ENCODE measurements around the gene ANKRD42.

DNA sequence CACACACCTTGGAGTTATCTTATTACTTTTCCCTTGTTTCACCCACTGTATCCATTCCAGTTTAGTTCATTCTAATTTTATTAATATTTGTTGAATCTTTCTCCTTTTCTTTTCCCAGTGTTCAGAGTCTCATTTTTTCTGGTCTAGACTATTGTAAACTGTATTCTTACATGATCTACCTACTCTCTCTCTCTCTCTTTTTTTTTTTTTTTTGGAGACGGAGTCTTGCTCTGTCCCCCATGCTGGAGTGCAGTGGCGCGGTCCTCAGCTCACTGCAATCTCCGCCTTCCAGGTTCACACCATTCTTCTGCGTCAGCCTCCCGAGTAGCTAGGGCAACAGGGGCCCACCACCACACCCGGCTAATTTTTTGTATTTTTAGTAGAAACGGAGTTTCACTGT is 2.1 kb downstream of the ANKRD42 start:
- TF ChIP-seq CTCF (conservative IDR thresholded peaks at IDR 0.05; ENCODE audit: low read depth in 2 of 2) = no peak
- no peak for TF ChIP-seq EZH2phosphoT487 (IDR thresholded peaks at IDR 0.05; ENCODE audit: unreplicated experiment)
- TF ChIP-seq JUNB (IDR thresholded peaks at IDR 0.05; ENCODE audit: unreplicated experiment) = no peak
- no peak for TF ChIP-seq REST (IDR thresholded peaks at IDR 0.05; ENCODE audit: unreplicated experiment)
- TF ChIP-seq EZH2 (IDR thresholded peaks at IDR 0.05; ENCODE audit: low read depth, unreplicated experiment) = no peak
- TF ChIP-seq NANOG (IDR thresholded peaks at IDR 0.05; ENCODE audit: borderline replicate concordance) = no peak
- TF ChIP-seq POLR2AphosphoS5 (IDR thresholded peaks at IDR 0.05; ENCODE audit: low read depth) = no peak
- TF ChIP-seq CREB1 (CRISPR knock-in tag; IDR thresholded peaks at IDR 0.05; ENCODE audit: low read depth) = no peak
- no peak for TF ChIP-seq ZNF114 (CRISPR knock-in tag; IDR thresholded peaks at IDR 0.05)
- TF ChIP-seq ZNF331 (CRISPR knock-in tag; IDR thresholded peaks at IDR 0.05; ENCODE audit: low read depth) = no peak
- TF ChIP-seq, protein P1, sequence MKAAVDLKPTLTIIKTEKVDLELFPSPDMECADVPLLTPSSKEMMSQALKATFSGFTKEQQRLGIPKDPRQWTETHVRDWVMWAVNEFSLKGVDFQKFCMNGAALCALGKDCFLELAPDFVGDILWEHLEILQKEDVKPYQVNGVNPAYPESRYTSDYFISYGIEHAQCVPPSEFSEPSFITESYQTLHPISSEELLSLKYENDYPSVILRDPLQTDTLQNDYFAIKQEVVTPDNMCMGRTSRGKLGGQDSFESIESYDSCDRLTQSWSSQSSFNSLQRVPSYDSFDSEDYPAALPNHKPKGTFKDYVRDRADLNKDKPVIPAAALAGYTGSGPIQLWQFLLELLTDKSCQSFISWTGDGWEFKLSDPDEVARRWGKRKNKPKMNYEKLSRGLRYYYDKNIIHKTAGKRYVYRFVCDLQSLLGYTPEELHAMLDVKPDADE (IDR thresholded peaks at IDR 0.05) = no peak
- TF ChIP-seq ZNF462 (CRISPR knock-in tag; IDR thresholded peaks at IDR 0.05) = no peak

Measured in GM23338 (cell line).